A549 (cell line): ENCODE results near the gene HBZ.

ENCODE experiments used
- CBX8 ChIP-seq: fragments of 200-600 bp; sonication (generic); IDR thresholded peaks from 2 replicates; pipeline ENCODE4 v1.6.1; 2016
- EP300 ChIP-seq, 2 experiments: fragments of >200 bp; sonication (Bioruptor Twin); formaldehyde crosslinking; IDR thresholded peaks; 2 replicates in 1 of 2; 3 replicates in 1 of 2; pipeline ENCODE4 v1.6.1; 2016 to 2017
- POLR2A ChIP-seq: IDR thresholded peaks from 2 replicates; pipeline ENCODE4 v1.6.1; 2012; ENCODE audit warnings: mild to moderate bottlenecking, low read length
- SMC3 ChIP-seq: fragments of >200 bp; sonication (Bioruptor Twin); formaldehyde crosslinking; IDR thresholded peaks from 3 replicates; pipeline ENCODE4 v1.6.1; 2018; ENCODE audit warnings: inconsistent platforms
- TP53 ChIP-seq: fragments of 250-450 bp; sonication (Bioruptor Pico); IDR thresholded peaks from 2 replicates; pipeline ENCODE4 v1.5.0; 2021; ENCODE audit warnings: mild to moderate bottlenecking, moderate library complexity
- TF ChIP-seq, protein P1 (sequence below): IDR thresholded peaks from 2 replicates; pipeline ENCODE4 v1.6.1; 2012
- TF ChIP-seq, protein P2 (sequence below): fragments of >200 bp; sonication (Bioruptor Twin); formaldehyde crosslinking; IDR thresholded peaks from 3 replicates; pipeline ENCODE4 v1.5.1; 2016
- TF ChIP-seq, protein P3 (sequence below): fragments of 450-650 bp; IDR thresholded peaks from 2 replicates; pipeline ENCODE4 v1.6.1; 2014; ENCODE audit warnings: antibody characterized with exemption
- TF ChIP-seq, protein P4 (sequence below): fragments of 200-600 bp; sonication (generic); IDR thresholded peaks from 2 replicates; pipeline ENCODE4 v1.6.1; 2016; ENCODE audit warnings: antibody characterized with exemption, mild to moderate bottlenecking, moderate library complexity

DNA sequence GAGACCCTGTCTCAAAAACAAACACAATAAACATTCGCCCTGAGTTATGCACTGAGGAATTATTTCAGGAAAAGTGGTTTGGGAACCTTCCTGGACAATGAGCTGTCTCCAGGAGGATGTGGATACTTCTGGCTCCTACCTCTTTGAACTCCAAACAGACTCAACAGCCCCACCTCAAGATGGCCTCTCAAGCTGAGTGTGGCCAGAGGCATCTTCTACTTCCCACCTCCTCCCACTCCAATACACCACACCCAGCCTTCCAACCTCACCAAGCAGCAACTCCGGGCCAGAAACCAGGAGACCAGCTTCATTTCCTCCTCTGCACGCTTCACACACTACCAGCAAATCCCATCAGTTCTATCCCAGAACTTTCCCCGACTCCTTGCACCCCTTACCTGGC, 39.4 kb downstream of the HBZ start:
- TF ChIP-seq, protein P1, sequence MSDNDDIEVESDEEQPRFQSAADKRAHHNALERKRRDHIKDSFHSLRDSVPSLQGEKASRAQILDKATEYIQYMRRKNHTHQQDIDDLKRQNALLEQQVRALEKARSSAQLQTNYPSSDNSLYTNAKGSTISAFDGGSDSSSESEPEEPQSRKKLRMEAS: no peak
- TF ChIP-seq EP300 (IDR thresholded peaks at IDR 0.05): no peak
- TF ChIP-seq, protein P2, sequence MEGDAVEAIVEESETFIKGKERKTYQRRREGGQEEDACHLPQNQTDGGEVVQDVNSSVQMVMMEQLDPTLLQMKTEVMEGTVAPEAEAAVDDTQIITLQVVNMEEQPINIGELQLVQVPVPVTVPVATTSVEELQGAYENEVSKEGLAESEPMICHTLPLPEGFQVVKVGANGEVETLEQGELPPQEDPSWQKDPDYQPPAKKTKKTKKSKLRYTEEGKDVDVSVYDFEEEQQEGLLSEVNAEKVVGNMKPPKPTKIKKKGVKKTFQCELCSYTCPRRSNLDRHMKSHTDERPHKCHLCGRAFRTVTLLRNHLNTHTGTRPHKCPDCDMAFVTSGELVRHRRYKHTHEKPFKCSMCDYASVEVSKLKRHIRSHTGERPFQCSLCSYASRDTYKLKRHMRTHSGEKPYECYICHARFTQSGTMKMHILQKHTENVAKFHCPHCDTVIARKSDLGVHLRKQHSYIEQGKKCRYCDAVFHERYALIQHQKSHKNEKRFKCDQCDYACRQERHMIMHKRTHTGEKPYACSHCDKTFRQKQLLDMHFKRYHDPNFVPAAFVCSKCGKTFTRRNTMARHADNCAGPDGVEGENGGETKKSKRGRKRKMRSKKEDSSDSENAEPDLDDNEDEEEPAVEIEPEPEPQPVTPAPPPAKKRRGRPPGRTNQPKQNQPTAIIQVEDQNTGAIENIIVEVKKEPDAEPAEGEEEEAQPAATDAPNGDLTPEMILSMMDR: no peak
- TF ChIP-seq, protein P3, sequence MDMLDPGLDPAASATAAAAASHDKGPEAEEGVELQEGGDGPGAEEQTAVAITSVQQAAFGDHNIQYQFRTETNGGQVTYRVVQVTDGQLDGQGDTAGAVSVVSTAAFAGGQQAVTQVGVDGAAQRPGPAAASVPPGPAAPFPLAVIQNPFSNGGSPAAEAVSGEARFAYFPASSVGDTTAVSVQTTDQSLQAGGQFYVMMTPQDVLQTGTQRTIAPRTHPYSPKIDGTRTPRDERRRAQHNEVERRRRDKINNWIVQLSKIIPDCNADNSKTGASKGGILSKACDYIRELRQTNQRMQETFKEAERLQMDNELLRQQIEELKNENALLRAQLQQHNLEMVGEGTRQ: no peak
- TF ChIP-seq POLR2A: no peak
- TF ChIP-seq, protein P4, sequence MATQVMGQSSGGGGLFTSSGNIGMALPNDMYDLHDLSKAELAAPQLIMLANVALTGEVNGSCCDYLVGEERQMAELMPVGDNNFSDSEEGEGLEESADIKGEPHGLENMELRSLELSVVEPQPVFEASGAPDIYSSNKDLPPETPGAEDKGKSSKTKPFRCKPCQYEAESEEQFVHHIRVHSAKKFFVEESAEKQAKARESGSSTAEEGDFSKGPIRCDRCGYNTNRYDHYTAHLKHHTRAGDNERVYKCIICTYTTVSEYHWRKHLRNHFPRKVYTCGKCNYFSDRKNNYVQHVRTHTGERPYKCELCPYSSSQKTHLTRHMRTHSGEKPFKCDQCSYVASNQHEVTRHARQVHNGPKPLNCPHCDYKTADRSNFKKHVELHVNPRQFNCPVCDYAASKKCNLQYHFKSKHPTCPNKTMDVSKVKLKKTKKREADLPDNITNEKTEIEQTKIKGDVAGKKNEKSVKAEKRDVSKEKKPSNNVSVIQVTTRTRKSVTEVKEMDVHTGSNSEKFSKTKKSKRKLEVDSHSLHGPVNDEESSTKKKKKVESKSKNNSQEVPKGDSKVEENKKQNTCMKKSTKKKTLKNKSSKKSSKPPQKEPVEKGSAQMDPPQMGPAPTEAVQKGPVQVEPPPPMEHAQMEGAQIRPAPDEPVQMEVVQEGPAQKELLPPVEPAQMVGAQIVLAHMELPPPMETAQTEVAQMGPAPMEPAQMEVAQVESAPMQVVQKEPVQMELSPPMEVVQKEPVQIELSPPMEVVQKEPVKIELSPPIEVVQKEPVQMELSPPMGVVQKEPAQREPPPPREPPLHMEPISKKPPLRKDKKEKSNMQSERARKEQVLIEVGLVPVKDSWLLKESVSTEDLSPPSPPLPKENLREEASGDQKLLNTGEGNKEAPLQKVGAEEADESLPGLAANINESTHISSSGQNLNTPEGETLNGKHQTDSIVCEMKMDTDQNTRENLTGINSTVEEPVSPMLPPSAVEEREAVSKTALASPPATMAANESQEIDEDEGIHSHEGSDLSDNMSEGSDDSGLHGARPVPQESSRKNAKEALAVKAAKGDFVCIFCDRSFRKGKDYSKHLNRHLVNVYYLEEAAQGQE: no peak
- no peak for TF ChIP-seq CBX8
- no peak for TF ChIP-seq SMC3
- no peak for TF ChIP-seq TP53 (CRISPR knock-in tag)
